Coronary artery (tissue), 2 donors: ENCODE measurements around the gene IZUMO2.
"Not testable (repeated sequence)": the region's sequence is repeated elsewhere in the genome, so short reads cannot be mapped to it uniquely, and the experiment has no call there.

ENCODE experiments used
- DNase-seq: peaks from one replicate; pipeline ENCODE4 v3.0.0-alpha.2; 2017; ENCODE audit warnings: low spot score
- H3K27ac ChIP-seq, 2 donors: fragments of 200-600 bp; sonication (generic); one replicate each; pipeline ENCODE4 v1.5.1; 2016 to 2019
- H3K4me3 ChIP-seq: fragments of 200-600 bp; sonication (generic); 2 replicates; pipeline ENCODE4 v1.5.1; 2016; ENCODE audit warnings: mild to moderate bottlenecking, moderate library complexity
- CTCF ChIP-seq: fragments of 200-600 bp; sonication (generic); IDR thresholded peaks from one replicate; pipeline ENCODE4 v1.5.1; 2019; ENCODE audit warnings: antibody characterized with exemption

IZUMO2 gene

GRCh38 chr19:50154529-50154928 is 8.6 kb downstream of the IZUMO2 start:
- DNase-seq, result no peak
- no peak overlapping the region for H3K27ac ChIP-seq
- TF ChIP-seq CTCF, result no peak

DNA sequence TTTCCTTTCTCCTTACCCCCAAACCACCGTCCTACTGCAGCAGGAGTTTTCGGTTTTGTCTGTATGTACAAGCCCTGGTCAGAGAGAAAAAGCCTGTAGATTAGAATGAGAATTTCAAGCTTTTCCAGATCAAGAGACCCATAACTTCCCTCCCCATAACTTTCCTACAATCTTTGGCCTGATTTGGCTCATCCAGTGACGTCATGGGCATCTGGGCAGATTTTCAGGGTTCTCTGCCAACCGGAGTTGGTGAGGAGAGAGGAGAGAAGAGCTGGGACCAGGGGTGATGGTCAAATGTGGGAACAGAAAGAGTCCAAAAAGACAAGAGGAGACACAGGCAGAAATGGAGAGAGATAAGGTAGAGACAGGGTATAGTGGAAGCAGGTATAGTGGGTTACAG is 10.5 kb downstream of the IZUMO2 start:
- Histone ChIP-seq H3K27ac (no peak overlapping the region), H3K4me3 (no peak overlapping the region)
- no peak for TF ChIP-seq CTCF
- no peak for DNase-seq

More at GRCh38 chr19:50154529-50154928, 8.6 kb downstream of the IZUMO2 start:
- H3K4me3 ChIP-seq, result no peak overlapping the region

GRCh38 chr19:50148528-50148927 is 14.6 kb downstream of the IZUMO2 start:
- no peak for TF ChIP-seq CTCF
- Histone ChIP-seq H3K4me3 (peak overlapping the region; percentile 92), H3K27ac (peak overlapping the region in 1 of 2 donors; percentile 93)
- no peak for DNase-seq

DNA sequence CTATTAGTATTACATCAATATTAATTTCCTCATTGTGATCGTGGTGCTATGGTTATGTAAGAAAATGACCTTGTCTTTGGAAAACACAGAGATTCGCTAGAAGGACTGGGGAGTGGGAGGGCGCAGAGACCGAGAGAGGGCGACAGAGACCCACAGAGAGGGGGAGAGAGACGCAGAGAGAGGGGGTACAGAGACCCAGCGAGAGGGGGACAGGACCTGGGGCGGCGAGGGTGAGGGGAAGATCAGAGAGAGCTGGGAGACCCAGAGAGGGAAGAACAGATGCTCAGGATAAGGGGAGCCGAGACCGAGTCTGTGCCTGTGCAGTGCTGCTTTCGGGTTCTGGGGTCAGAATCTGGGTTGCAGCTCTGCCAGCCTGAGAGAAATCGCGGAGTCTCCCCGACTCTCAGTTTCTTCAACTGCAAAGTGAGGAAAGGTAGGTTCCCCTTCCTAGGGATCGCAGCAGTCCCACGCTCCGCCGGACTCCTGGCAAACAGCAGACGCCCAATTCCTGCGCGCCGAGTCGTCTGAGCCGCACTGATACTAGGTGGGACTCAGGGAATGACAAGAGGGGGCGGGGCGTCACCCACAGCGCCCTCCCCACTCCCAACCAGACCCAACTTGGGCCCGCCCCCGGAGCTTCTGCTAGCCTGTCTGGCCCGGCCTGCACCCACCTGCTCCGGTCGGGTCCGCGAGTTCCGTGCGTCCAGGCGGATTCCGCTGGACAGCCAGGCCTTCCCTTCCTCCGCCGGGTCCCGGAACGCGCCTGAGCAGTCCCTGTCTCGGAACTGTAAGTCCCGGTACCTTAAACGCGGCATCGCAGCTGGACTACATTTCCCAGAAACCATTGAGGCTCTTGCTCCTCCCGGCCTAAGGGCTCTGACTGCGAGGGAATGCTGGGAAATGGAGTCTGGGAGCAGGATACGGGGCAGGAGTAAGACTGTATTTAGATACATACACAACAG is 15.3 kb downstream of the IZUMO2 start:
- Histone ChIP-seq H3K4me3 (peak overlapping the region; percentile 92), H3K27ac (peak overlapping the region; percentile 56 to 93)
- peak; percentile 90 for DNase-seq
- peak; percentile 32 for TF ChIP-seq CTCF

DNA sequence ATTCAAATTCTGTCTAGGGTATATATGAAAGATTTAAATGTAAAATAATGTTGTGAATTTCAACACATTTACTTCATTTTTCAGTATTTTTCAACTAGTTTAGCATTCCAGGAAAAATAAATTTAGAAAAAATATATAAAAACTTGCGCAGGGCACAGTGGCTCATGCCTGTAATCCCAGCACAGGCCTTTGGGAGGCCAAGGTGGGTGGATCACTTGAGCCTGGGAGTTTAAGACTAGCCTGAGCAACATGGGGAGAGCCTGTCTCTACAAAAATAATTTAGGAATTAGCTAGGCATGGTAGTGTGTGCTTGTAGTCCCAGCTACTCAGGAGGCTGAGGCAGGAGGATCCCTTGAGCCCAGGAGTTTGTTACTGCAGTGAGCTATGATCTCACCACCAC is 21.2 kb downstream of the IZUMO2 start:
- not testable (repeated sequence) for DNase-seq, H3K4me3 ChIP-seq, H3K27ac ChIP-seq

DNA sequence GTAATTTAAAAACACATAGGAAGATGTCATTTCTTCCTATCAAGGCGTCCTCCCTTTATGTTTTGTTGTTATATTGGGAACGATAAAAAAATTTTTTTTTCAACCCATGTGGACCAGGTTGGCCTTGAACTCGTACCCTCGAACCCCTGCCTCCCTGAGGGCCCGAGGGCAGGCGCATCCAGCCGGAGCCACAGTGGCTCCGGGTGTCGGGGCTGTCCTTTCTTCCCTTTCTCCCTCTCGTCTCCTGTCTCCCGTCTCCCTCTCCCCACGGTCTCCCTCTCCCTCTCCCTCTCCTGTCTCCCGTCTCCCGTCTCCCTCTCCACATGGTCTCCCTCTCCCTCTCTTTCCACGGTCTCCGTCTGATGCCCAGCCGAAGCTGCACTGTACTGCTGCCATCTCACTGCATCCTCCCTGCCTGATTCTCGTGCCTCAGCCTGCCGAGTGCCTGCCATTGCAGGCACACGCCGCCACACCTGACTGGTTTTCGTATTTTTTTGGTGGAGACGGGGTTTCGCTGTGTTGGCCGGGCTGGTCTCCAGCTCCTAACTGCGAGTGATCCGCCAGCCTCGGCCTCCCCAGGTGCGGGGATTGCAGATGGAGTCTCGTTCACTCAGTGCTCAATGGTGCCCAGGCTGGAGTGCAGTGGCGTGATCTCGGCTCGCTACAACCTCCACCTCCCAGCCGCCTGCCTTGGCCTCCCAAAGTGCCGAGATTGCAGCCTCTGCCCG is 22.8 kb downstream of the IZUMO2 start:
- not testable (repeated sequence) for DNase-seq, H3K4me3 ChIP-seq, H3K27ac ChIP-seq

DNA sequence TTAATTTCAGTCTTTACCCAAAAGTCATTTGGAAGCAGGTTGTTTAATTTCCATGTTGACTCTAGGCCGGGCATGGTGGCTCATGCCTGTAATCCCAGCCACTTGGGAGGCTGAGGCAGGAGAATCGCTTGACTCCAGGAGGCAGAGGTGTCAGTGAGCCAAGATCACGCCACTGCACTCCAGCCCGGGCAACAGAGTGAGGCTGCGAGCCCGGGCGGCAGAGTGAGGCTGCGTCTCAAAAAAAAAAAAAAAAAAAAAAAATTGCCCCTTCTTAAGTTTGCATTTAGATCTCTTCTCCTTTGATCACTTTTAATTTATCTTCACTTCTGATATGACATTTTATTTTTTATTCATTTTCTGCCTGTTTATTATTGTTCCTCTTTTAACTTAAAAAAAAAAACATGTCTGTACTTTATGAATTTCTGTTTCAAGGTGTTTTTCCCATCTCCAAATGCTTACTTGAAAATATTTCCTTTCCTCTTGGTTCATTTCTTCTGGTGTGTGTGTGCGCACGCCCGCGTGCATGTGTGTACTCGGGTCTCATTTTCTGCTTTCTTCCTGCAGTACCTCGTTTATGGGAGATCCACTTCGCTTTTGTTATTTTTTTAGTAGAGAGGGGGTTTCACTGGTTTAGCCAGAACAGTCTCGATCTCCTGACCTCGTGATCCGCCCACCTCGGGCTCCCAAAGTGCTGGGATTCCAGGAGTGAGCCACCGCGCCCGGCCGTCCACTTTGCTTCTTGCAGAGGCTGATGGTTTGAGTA is 26.3 kb downstream of the IZUMO2 start:
- not testable (repeated sequence) for DNase-seq, H3K27ac ChIP-seq
- peak overlapping the region; percentile 2 for H3K4me3 ChIP-seq

DNA sequence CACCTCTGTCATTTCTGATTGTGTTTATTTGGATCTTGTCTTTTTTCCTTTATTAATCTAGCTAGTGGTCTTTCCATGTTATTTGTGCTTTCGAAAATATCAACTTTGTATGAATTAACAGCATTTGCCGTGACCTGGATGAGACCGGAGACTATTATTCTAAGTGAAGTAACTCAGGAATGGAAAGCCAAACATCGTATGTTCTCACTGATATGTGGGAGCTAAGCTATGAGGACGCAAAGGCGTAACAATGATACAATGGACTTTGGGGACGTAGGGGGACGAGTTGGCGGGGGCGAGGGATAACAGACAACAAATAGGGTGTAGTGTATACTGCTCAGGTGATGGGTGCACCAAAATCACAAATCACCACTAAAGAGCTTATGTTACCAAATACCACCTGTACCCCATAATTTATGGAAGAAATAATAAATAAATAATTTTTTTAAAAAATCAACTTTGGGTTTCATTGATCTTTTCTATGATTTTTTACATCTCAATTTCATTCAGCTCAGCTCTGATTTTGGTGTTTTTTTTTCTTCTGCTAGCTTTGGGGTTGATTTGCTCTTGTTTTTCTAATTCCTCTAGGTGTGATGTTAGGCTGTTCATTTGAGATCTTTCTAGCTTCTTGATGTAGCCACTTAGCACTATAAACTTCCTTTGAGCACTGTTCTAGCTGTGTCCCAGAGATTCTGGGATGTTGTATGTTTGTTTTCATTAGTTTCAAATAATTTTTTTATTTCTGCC is 27.1 kb downstream of the IZUMO2 start:
- not testable (repeated sequence) for H3K27ac ChIP-seq, DNase-seq, H3K4me3 ChIP-seq

GRCh38 chr19:50134777-50135719 is 28.0 kb downstream of the IZUMO2 start:
- not testable (repeated sequence) for H3K27ac ChIP-seq, H3K4me3 ChIP-seq, DNase-seq

DNA sequence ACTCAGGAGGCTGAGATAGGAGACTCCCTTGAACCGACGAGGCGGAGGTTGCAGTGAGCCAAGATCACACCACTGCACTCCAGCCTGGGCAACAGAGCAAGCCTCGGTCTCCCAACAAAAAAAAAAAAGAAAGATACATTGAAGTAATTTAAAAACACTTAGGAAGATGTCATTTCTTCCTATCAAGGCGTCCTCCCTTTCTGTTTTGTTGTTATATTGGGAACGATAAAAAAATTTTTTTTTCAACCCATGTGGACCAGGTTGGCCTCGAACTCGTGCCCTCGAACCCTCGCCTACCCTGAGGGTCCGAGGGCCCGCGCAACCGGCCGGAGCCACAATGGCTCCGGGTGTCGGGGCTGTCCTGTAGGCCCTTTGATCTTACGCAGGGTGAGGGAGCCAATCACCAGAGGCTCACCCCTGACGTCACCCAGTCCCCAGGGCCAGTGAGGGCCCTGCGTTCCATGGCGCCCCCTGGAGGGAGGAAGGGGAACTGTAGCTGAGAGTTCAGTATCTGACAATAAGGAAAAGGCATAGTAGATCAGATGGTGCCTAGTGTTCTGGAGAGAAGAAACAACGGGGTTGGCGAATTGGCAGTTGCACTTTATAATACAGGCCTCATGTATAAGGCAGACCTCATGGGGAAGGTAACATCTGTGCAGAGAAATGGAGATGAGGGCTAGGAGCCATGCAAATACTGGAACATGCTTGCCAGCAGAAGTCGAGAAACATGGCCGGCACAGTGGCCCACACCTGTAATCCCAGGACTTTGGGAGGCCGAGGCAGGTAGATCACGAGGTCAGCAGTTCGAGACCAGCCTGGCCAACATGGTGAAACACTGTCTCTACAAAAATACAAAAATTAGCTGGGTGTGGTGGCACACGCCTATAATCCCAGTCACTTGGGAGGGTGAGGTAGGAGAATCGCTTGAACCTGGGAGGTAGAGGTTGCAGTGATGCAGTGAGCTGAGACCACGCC is 29.3 kb downstream of the IZUMO2 start:
- not testable (repeated sequence) for H3K27ac ChIP-seq, H3K4me3 ChIP-seq, DNase-seq

DNA sequence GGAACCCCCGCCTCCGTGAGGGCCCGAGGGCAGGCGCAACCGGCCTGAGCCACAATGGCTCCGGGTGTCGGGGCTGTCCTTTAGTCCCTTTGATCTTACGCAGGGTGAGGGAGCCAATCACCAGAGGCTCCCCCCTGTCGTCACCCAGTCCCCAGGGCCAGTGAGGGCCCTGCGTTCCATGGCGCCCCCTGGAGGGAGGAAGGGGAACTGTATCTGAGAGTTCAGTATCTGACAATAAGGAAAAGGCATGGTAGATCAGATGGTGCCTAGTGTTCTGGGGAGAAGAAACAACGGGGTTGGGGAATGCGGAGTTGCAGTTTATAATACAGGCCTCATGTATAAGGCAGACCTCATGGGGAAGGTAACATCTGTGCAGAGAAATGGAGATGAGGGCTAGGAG is 59.1 kb downstream of the IZUMO2 start:
- H3K27ac ChIP-seq, DNase-seq, H3K4me3 ChIP-seq: not testable (repeated sequence)
